KMS-11 (cell line): ENCODE data around the gene ATXN7L1.

ENCODE experiments used
- H2AFZ ChIP-seq: fragments of 200-600 bp; sonication (generic); 2 replicates; pipeline ENCODE4 v1.6.1; 2016; ENCODE audit warnings: antibody characterized with exemption, mixed run types, low read depth
- H3K27ac ChIP-seq: fragments of 200-600 bp; sonication (generic); 2 replicates; pipeline ENCODE4 v1.6.1; 2016; ENCODE audit warnings: mild to moderate bottlenecking, mixed run types
- H3K27me3 ChIP-seq: fragments of 200-600 bp; sonication (generic); 2 replicates; pipeline ENCODE4 v1.6.1; 2017; ENCODE audit warnings: mild to moderate bottlenecking, low read depth, mixed run types, moderate library complexity; ENCODE audit not compliant: insufficient read depth
- H3K36me3 ChIP-seq: fragments of 200-600 bp; sonication (generic); 2 replicates; pipeline ENCODE4 v1.6.1; 2017; ENCODE audit warnings: mild to moderate bottlenecking, mixed run types; ENCODE audit not compliant: insufficient read depth
- H3K4me1 ChIP-seq: fragments of 200-600 bp; sonication (generic); 2 replicates; pipeline ENCODE4 v1.6.1; 2016; ENCODE audit warnings: mild to moderate bottlenecking, low read depth, mixed run types; ENCODE audit not compliant: poor library complexity, severe bottlenecking
- H3K4me2 ChIP-seq: fragments of 200-600 bp; sonication (generic); 2 replicates; pipeline ENCODE4 v1.7.0; 2016; ENCODE audit warnings: mild to moderate bottlenecking, mixed run types
- H3K4me3 ChIP-seq: fragments of 200-600 bp; sonication (generic); IDR thresholded peaks from 2 replicates; pipeline ENCODE4 v1.6.1; 2017; ENCODE audit warnings: low read depth, low read length, mixed read lengths; ENCODE audit not compliant: insufficient read depth
- H3K79me2 ChIP-seq: fragments of 200-600 bp; sonication (generic); 2 replicates; pipeline ENCODE4 v1.6.1; 2016; ENCODE audit warnings: low read depth, mixed run types; ENCODE audit not compliant: insufficient read depth
- H3K9ac ChIP-seq: fragments of 200-600 bp; sonication (generic); 2 replicates; pipeline ENCODE4 v1.6.1; 2016; ENCODE audit warnings: mild to moderate bottlenecking, mixed run types
- H4K20me1 ChIP-seq: fragments of 200-600 bp; sonication (generic); 2 replicates; pipeline ENCODE4 v1.6.1; 2016; ENCODE audit warnings: mild to moderate bottlenecking, mixed run types; ENCODE audit not compliant: insufficient read depth
- TF ChIP-seq, protein P1 (sequence below): fragments of 200-600 bp; sonication (generic); conservative IDR thresholded peaks from 2 replicates; pipeline ENCODE4 v1.6.1; 2017; ENCODE audit warnings: low read depth, mild to moderate bottlenecking, antibody characterized with exemption, low read length, moderate library complexity, mixed read lengths

ATXN7L1 gene

DNA sequence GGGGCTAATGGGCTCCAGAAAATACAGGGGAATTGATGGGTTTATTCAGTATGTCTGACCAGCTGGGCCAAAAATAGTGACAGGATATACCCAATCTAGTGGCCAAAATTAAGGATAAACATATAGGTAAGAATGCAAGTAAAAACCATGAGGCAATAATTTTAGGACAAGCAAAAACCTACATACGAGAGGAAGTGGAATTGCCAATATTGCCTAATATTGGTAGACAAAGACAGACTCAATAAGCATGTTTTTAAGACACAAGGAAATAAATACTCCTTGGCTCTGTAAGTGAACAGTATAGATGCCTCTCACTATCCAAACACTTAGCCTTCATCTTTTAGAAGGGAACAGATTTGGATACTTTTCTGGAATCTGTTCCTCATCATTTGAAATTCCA, 51.0 kb downstream of the ATXN7L1 start:
- Histone ChIP-seq H3K27me3 (no peaks in the 10 kb centered on the region), H3K36me3 (no peaks in the 10 kb centered on the region), H2AFZ (no peak overlapping the region), H3K27ac (no peak overlapping the region), H3K79me2 (no peaks in the 10 kb centered on the region), H3K4me3 (no peak overlapping the region), H3K9ac (no peak overlapping the region), H4K20me1 (no peaks in the 10 kb centered on the region), H3K4me2 (no peak overlapping the region), H3K4me1 (peaks cover 11% of the 10 kb centered on the region)
- TF ChIP-seq, protein P1, sequence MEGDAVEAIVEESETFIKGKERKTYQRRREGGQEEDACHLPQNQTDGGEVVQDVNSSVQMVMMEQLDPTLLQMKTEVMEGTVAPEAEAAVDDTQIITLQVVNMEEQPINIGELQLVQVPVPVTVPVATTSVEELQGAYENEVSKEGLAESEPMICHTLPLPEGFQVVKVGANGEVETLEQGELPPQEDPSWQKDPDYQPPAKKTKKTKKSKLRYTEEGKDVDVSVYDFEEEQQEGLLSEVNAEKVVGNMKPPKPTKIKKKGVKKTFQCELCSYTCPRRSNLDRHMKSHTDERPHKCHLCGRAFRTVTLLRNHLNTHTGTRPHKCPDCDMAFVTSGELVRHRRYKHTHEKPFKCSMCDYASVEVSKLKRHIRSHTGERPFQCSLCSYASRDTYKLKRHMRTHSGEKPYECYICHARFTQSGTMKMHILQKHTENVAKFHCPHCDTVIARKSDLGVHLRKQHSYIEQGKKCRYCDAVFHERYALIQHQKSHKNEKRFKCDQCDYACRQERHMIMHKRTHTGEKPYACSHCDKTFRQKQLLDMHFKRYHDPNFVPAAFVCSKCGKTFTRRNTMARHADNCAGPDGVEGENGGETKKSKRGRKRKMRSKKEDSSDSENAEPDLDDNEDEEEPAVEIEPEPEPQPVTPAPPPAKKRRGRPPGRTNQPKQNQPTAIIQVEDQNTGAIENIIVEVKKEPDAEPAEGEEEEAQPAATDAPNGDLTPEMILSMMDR, result no peak

DNA sequence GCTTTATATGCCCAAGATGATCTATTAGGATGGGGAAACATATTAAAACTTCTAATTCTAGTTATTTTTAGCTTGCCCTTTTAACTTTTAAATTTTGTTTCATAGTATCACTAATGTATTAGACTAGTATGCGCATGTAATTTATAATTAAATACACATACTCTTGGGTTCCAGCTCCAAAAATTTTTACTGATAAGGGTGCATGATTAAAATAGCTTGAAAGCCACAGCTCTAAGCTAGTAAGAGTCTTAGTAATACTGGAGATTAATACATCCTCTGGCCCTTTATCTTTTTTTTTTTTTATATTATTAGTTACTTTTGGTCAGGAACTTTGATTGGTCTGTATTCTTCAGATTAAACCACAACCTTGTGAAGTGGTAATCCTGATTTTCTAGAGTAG, 53.6 kb downstream of the ATXN7L1 start:
- Histone ChIP-seq H3K27me3 (no peaks in the 10 kb centered on the region), H3K4me1 (peaks cover 11% of the 10 kb centered on the region), H2AFZ (no peak overlapping the region), H3K79me2 (no peaks in the 10 kb centered on the region), H4K20me1 (no peaks in the 10 kb centered on the region), H3K27ac (no peak overlapping the region), H3K4me2 (no peak overlapping the region), H3K4me3 (no peak overlapping the region), H3K36me3 (no peaks in the 10 kb centered on the region), H3K9ac (no peak overlapping the region)
- TF ChIP-seq, protein P1, result no peak

DNA sequence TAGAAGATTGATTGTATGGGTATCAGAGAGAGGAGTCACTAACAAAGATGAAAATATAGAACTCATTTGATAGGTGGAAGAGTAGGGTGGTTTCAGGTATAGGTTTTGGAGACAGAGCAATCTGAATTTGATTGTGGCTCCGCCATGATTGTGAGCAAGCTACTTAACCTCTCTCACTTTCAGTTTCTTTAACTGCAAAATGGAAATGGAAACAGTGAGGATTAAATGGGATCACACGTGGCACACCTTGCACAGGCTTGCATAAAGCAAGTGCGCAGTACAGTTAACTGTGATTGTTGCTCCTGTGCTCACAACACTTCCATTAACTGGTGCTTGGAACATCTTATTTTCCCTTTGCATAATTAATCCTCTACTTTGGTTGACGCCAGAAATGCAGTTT, 54.9 kb downstream of the ATXN7L1 start:
- Histone ChIP-seq H3K4me3 (no peak overlapping the region), H3K27me3 (no peaks in the 10 kb centered on the region), H4K20me1 (no peaks in the 10 kb centered on the region), H3K36me3 (no peaks in the 10 kb centered on the region), H2AFZ (peak overlapping the region; percentile 72), H3K4me1 (peaks cover 11% of the 10 kb centered on the region), H3K4me2 (peak overlapping the region; percentile 31), H3K27ac (peak overlapping the region; percentile 66), H3K9ac (peak overlapping the region; percentile 32; the same call in 1 of the 2 replicates), H3K79me2 (no peaks in the 10 kb centered on the region)
- TF ChIP-seq, protein P1, result no peak

DNA sequence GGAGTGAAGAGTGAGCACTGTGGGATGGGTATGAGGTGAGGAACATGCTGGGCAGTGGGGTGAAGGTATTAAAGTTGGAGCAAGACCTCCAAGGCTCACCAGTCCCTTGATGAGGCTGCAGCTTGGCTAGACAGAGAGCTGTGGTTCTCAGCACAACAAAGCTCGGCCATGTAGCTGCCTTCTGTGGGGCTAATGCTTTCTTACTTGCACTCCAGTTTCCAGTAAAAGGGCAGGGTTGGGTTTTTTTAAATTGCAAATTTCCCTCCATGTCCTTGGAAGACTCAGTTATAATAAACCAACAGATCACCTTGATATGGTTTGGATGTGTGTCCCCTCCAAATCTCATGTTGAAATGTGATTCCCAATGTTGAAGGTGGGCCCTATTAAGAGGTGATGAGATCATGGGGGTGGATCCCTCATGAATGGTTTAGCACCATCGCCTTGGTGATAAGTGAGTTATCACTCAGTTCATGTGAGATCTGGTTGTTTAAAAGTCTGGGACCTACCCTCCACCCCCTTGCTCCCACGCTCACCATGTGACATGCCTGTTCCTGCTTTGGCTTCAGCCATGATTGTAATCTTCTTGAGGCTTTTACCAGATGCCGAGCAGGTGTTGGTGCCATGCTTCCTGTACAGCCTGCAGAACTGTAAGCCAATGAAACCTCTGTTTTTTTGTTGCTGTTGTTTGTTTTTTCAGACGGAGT, 55.9 kb downstream of the ATXN7L1 start:
- no peak overlapping the region for H3K4me2 ChIP-seq
- H3K27ac ChIP-seq, result no peak overlapping the region
- H3K9ac ChIP-seq, result no peak overlapping the region
- TF ChIP-seq, protein P1, result no peak
- H3K4me1 ChIP-seq, result peaks cover 11% of the 10 kb centered on the region
- no peak overlapping the region for H2AFZ ChIP-seq
- no peaks in the 10 kb centered on the region for H3K27me3 ChIP-seq
- H3K4me3 ChIP-seq, result no peak overlapping the region
- H3K79me2 ChIP-seq, result no peaks in the 10 kb centered on the region
- H4K20me1 ChIP-seq, result no peaks in the 10 kb centered on the region
- H3K36me3 ChIP-seq, result no peaks in the 10 kb centered on the region
